SK-N-SH (cell line): ENCODE measurements around the gene ZFYVE26. TPM values are rescaled to one million over a fixed set of nuclear protein-coding genes. Genes with fewer than 3 reads are reported as not detected.

Experiments
- CTCF ChIA-PET: fragments of 300-600, 350-600 bp; formaldehyde crosslinking; extraction: SDS; loops from one replicate; lab custom pipeline; 2021; lab: Yijun Ruan, JAX
- POLR2A ChIA-PET: fragments of 350-600 bp; sonication (Branson Sonifier 250); formaldehyde crosslinking; extraction: SDS; loops from one replicate; lab custom pipeline; 2020; ENCODE audit warnings: antibody characterized with exemption, inconsistent platforms; lab: Yijun Ruan, JAX
- DNase-seq: peaks from one replicate; pipeline ENCODE4 v3.0.0; 2012
- H2AFZ ChIP-seq: fragments of 200-600 bp; sonication (generic); 2 replicates; pipeline ENCODE4 v1.8.1; 2016; ENCODE audit warnings: antibody characterized with exemption, mild to moderate bottlenecking, low read depth
- H3F3A ChIP-seq: fragments of 200-600 bp; sonication (generic); replicated peaks from 2 replicates; pipeline ENCODE3; 2016; ENCODE audit warnings: antibody characterized with exemption, mild to moderate bottlenecking; ENCODE audit not compliant: insufficient read depth
- H3K27ac ChIP-seq, 2 experiments: fragments of 200-500 bp in 1 of 2; fragments of 200-600 bp in 1 of 2; sonication (Bioruptor generic) in 1 of 2; sonication (generic), shearing (Covaris generic) in 1 of 2; 2 replicates each; pipeline versions ENCODE4 v1.5.1 to v1.6.1; 2014 to 2016; ENCODE audit warnings: low read depth in 2 of 2, inconsistent platforms in 1 of 2, low read length in 1 of 2, mild to moderate bottlenecking in 1 of 2, mixed read lengths in 1 of 2
- H3K27me3 ChIP-seq: fragments of 200-600 bp; sonication (generic), shearing (Covaris generic); 2 replicates; pipeline ENCODE4 v1.6.1; 2016; ENCODE audit warnings: mixed run types; ENCODE audit not compliant: insufficient read depth
- H3K36me3 ChIP-seq, 2 experiments: fragments of 200-500 bp in 1 of 2; fragments of 200-600 bp in 1 of 2; sonication (Bioruptor generic) in 1 of 2; sonication (generic) in 1 of 2; replicated peaks in 1 of 2; 2 replicates each; pipeline versions ENCODE3 to v1.5.1; 2014 to 2016; ENCODE audit warnings: low read length in 1 of 2, mild to moderate bottlenecking in 1 of 2; ENCODE audit not compliant: insufficient read depth in 2 of 2, control insufficient read depth in 1 of 2
- H3K4me1 ChIP-seq, 2 experiments: fragments of 200-500 bp in 1 of 2; fragments of 200-600 bp in 1 of 2; sonication (Bioruptor generic) in 1 of 2; sonication (generic), shearing (Covaris generic) in 1 of 2; 2 replicates each; pipeline versions ENCODE4 v1.5.1 to v1.6.1; 2014 to 2016; ENCODE audit warnings: low read depth in 1 of 2, low read length in 1 of 2, mixed run types in 1 of 2; ENCODE audit not compliant: insufficient read depth in 2 of 2, control insufficient read depth in 1 of 2
- H3K4me2 ChIP-seq: fragments of 200-600 bp; sonication (generic), shearing (Covaris generic); 2 replicates; pipeline ENCODE4 v1.6.1; 2017; ENCODE audit warnings: mixed run types
- H3K4me3 ChIP-seq, 2 experiments: fragments of 200-500 bp in 1 of 2; fragments of 200-600 bp in 1 of 2; sonication (Bioruptor generic) in 1 of 2; sonication (generic), shearing (Covaris generic) in 1 of 2; 2 replicates each; pipeline versions ENCODE4 v1.5.1 to v1.8.1; 2014 to 2016; ENCODE audit warnings: low read depth in 2 of 2, inconsistent platforms in 1 of 2, low read length in 1 of 2, mild to moderate bottlenecking in 1 of 2, mixed read lengths in 1 of 2, moderate library complexity in 1 of 2
- H3K79me2 ChIP-seq: fragments of 200-600 bp; sonication (generic); 2 replicates; pipeline ENCODE4 v1.8.1; 2017; ENCODE audit warnings: mild to moderate bottlenecking; ENCODE audit not compliant: insufficient read depth
- H3K9ac ChIP-seq: fragments of 200-600 bp; sonication (generic); 2 replicates; pipeline ENCODE4 v1.6.1; 2017; ENCODE audit warnings: mixed run types
- H3K9me2 ChIP-seq: fragments of 200-600 bp; sonication (generic); 2 replicates; pipeline ENCODE4 v1.6.1; 2017; ENCODE audit warnings: mixed run types
- H3K9me3 ChIP-seq: fragments of 200-600 bp; sonication (generic); 2 replicates; pipeline ENCODE4 v1.6.1; 2017; ENCODE audit warnings: mixed run types, mild to moderate bottlenecking, moderate library complexity
- H4K20me1 ChIP-seq: fragments of 200-600 bp; sonication (generic); 2 replicates; pipeline ENCODE4 v1.6.1; 2017; ENCODE audit warnings: mild to moderate bottlenecking, mixed run types; ENCODE audit not compliant: insufficient read depth
- CHD2 ChIP-seq: fragments of 150-350 bp; IDR thresholded peaks from 2 replicates; pipeline ENCODE4 v1.6.1; 2018; ENCODE audit warnings: low read length; ENCODE audit not compliant: partially characterized antibody
- EP300 ChIP-seq, 2 experiments: IDR thresholded peaks; 2 replicates each; pipeline versions ENCODE4 v1.4.0 to v1.6.1; 2012; ENCODE audit warnings: borderline replicate concordance in 1 of 2, low read depth in 1 of 2, low read length in 1 of 2
- EZH2phosphoT487 ChIP-seq: fragments of 200-600 bp; sonication (generic); IDR thresholded peaks from 2 replicates; pipeline ENCODE4 v1.6.1; 2017; ENCODE audit warnings: low read depth, mixed run types, mild to moderate bottlenecking, antibody characterized with exemption, moderate library complexity, borderline replicate concordance
- FOXJ3 ChIP-seq: sonication (generic); formaldehyde crosslinking; IDR thresholded peaks from 2 replicates; pipeline ENCODE4 v1.5.1; 2020; ENCODE audit warnings: mild to moderate bottlenecking, missing genetic modification reagents
- FOXM1 ChIP-seq: IDR thresholded peaks from 2 replicates; pipeline ENCODE4 v1.4.0; 2012; ENCODE audit warnings: low read depth, mild to moderate bottlenecking
- GABPA ChIP-seq: IDR thresholded peaks from 2 replicates; pipeline ENCODE4 v1.4.0; 2012; ENCODE audit warnings: low read depth, mild to moderate bottlenecking
- GATA2 ChIP-seq: sonication (generic); formaldehyde crosslinking; IDR thresholded peaks from 2 replicates; pipeline ENCODE4 v1.5.0; 2020; ENCODE audit warnings: mild to moderate bottlenecking, missing genetic modification reagents
- JUND ChIP-seq: IDR thresholded peaks from 2 replicates; pipeline ENCODE4 v1.4.0; 2012
- MAX ChIP-seq: IDR thresholded peaks from 2 replicates; pipeline ENCODE4 v1.4.0; 2012; ENCODE audit warnings: low read depth
- MEF2A ChIP-seq: IDR thresholded peaks from 2 replicates; pipeline ENCODE4 v1.4.0; 2012; ENCODE audit warnings: low read depth, borderline replicate concordance
- NFIC ChIP-seq: IDR thresholded peaks from 2 replicates; pipeline ENCODE4 v1.4.0; 2012; ENCODE audit warnings: borderline replicate concordance
- NRF1 ChIP-seq: IDR thresholded peaks from 2 replicates; pipeline ENCODE4 v1.6.1; 2012; ENCODE audit warnings: low read depth, mild to moderate bottlenecking, low read length
- RAD21 ChIP-seq: IDR thresholded peaks from 2 replicates; pipeline ENCODE4 v1.6.1; 2012; ENCODE audit warnings: mild to moderate bottlenecking, low read length
- RCOR1 ChIP-seq: fragments of 150-350 bp; IDR thresholded peaks from 2 replicates; pipeline ENCODE4 v1.6.1; 2017; ENCODE audit warnings: antibody characterized with exemption, low read length
- REST ChIP-seq: IDR thresholded peaks from 2 replicates; pipeline ENCODE4 v1.6.1; 2012; ENCODE audit warnings: mild to moderate bottlenecking, low read depth, low read length, moderate library complexity
- RXRA ChIP-seq: IDR thresholded peaks from 2 replicates; pipeline ENCODE4 v1.4.0; 2012; ENCODE audit warnings: low read depth, mild to moderate bottlenecking, borderline replicate concordance
- TAF1 ChIP-seq: IDR thresholded peaks from 2 replicates; pipeline ENCODE4 v1.6.1; 2012; ENCODE audit warnings: low read depth, mild to moderate bottlenecking, low read length, moderate library complexity, borderline replicate concordance
- TEAD4 ChIP-seq: IDR thresholded peaks from 2 replicates; pipeline ENCODE4 v1.4.0; 2012; ENCODE audit warnings: mild to moderate bottlenecking, borderline replicate concordance; ENCODE audit not compliant: insufficient read depth
- USF2 ChIP-seq: fragments of 150-350 bp; IDR thresholded peaks from 2 replicates; pipeline ENCODE4 v1.6.1; 2017; ENCODE audit warnings: antibody characterized with exemption, low read length, low read depth, borderline replicate concordance
- YY1 ChIP-seq: IDR thresholded peaks from 2 replicates; pipeline ENCODE4 v1.4.0; 2012; ENCODE audit warnings: low read depth, mild to moderate bottlenecking
- ZBTB33 ChIP-seq: IDR thresholded peaks from 2 replicates; pipeline ENCODE4 v1.4.0; 2012; ENCODE audit warnings: low read depth, borderline replicate concordance
- WGBS: methylation state at CpG from one replicate; pipeline ENCODE4 v1.1.6; 2017; ENCODE audit warnings: low lambda C conversion rate; 5-methylcytosine and 5-hydroxymethylcytosine counted together
- polyA plus RNA-seq, 3 experiments: library from polyadenylated mRNA; depleted of rRNA; stranded (reverse); fragments of >200 nt; gene quantifications; 2 replicates each; pipeline ENCODE4 v1.2.3, GENCODE V29; 2012

ZFYVE26 gene
- polyA plus RNA-seq, 1 of the 3 experiments (the other 2 are of a cell fraction), result 5.6 TPM

- H3K4me2 ChIP-seq, result no peak overlapping the region
- H3K27me3 ChIP-seq, result no peaks in the 10 kb centered on the region; the same call in 1 of the 2 replicates
- H3K4me3 ChIP-seq, result no peak overlapping the region
- CTCF ChIA-PET, result interaction anchor here (5.3 kb wide), 1 partner anchor 13 kb away, joined by 39 read pairs; no protein-coding TSS in a partner anchor
- no peaks in the 10 kb centered on the region for H3K79me2 ChIP-seq
- H3F3A ChIP-seq, result no peaks in the 10 kb centered on the region
- no peak for TF ChIP-seq EZH2phosphoT487
- TF ChIP-seq FOXM1, result no peak
- TF ChIP-seq JUND, result no peak
- H3K36me3 ChIP-seq, result no peaks in the 10 kb centered on the region
- POLR2A ChIA-PET, result no interaction called here
- DNase-seq, result no peak
- 94% methylated on average over 1 of the region's 1 CpG for WGBS
- no peaks in the 10 kb centered on the region for H3K9me2 ChIP-seq
- no peaks in the 10 kb centered on the region for H3K9me3 ChIP-seq
- H2AFZ ChIP-seq, result no peak overlapping the region
- no peak overlapping the region for H3K9ac ChIP-seq
- no peak overlapping the region for H3K27ac ChIP-seq
- H3K4me1 ChIP-seq, result peaks cover 0 to 2% of the 10 kb centered on the region in 2 experiments; a peak in 1 of 4 replicates
- no peaks in the 10 kb centered on the region for H4K20me1 ChIP-seq
Observed at GRCh38 chr14:67717048-67717447, 99.3 kb downstream of the ZFYVE26 start.

GRCh38 chr14:67710209-67710608, 106.2 kb downstream of the ZFYVE26 start:
- Histone ChIP-seq H3K4me3 (no peak overlapping the region), H3F3A (no peaks in the 10 kb centered on the region), H3K4me2 (no peak overlapping the region), H3K36me3 (no peaks in the 10 kb centered on the region), H3K9ac (no peak overlapping the region), H2AFZ (no peak overlapping the region), H3K9me2 (no peaks in the 10 kb centered on the region), H3K4me1 (no peaks in the 10 kb centered on the region), H3K9me3 (peaks cover 14% of the 10 kb centered on the region), H3K79me2 (no peaks in the 10 kb centered on the region), H3K27me3 (no peaks in the 10 kb centered on the region), H3K27ac (no peak overlapping the region), H4K20me1 (no peaks in the 10 kb centered on the region)
- POLR2A ChIA-PET, result no interaction called here
- WGBS, result 31% methylated on average over 2 of the region's 2 CpGs
- CTCF ChIA-PET, result interaction anchor here (1.2 to 11.0 kb wide), 5 partner anchors 15 to 283 kb away, joined by 3 to 208 read pairs (median 5); partner anchors contain the start of gene RDH11
- no peak for TF ChIP-seq MAX
- TF ChIP-seq EZH2phosphoT487, result no peak
- no peak for TF ChIP-seq YY1
- TF ChIP-seq REST, result no peak
- no peak for TF ChIP-seq TAF1
- TF ChIP-seq MEF2A, result no peak
- no peak for TF ChIP-seq TEAD4
- TF ChIP-seq ZBTB33, result no peak
- TF ChIP-seq NRF1, result no peak
- no peak for TF ChIP-seq RXRA
- TF ChIP-seq EP300 (IDR thresholded peaks at IDR 0.05; ENCODE audit: borderline replicate concordance in 1 of 2, low read depth in 1 of 2, low read length in 1 of 2), result no peak
- no peak for TF ChIP-seq NFIC
- TF ChIP-seq JUND, result no peak
- no peak for TF ChIP-seq GABPA
- TF ChIP-seq RAD21, result no peak
- no peak for TF ChIP-seq USF2
- TF ChIP-seq RCOR1, result no peak
- no peak for TF ChIP-seq GATA2
- TF ChIP-seq FOXJ3 (CRISPR knock-in tag), result no peak
- TF ChIP-seq CHD2, result no peak
- DNase-seq, result no peak
